Trophoblast cell (in vitro differentiated cells and primary cell): Measurements from ENCODE around the gene SENP3.

Source experiments
- DNase-seq, 2 donors: peaks; one replicate each; pipeline ENCODE4 v3.0.0-alpha.2; 2016
- H2AFZ ChIP-seq: 2 replicates; pipeline ENCODE4 v1.6.1; 2013; ENCODE audit warnings: low read length, moderate library complexity, mild to moderate bottlenecking; ENCODE audit not compliant: insufficient read depth, poor library complexity
- H2AK5ac ChIP-seq: 2 replicates; pipeline ENCODE4 v1.6.1; 2013; ENCODE audit warnings: mild to moderate bottlenecking, low read length
- H2BK120ac ChIP-seq: 2 replicates; pipeline ENCODE4 v1.6.1; 2013; ENCODE audit warnings: low read length, mild to moderate bottlenecking, moderate library complexity; ENCODE audit not compliant: insufficient read depth, poor library complexity
- H2BK12ac ChIP-seq: 2 replicates; pipeline ENCODE4 v1.6.1; 2013; ENCODE audit warnings: mild to moderate bottlenecking, low read length, moderate library complexity
- H2BK5ac ChIP-seq: 2 replicates; pipeline ENCODE4 v1.6.1; 2013; ENCODE audit warnings: low read length, low read depth, moderate library complexity, mild to moderate bottlenecking; ENCODE audit not compliant: poor library complexity
- H3K14ac ChIP-seq: 2 replicates; pipeline ENCODE4 v1.6.1; 2013; ENCODE audit warnings: mild to moderate bottlenecking, low read length
- H3K18ac ChIP-seq: 2 replicates; pipeline ENCODE4 v1.6.1; 2013; ENCODE audit warnings: mild to moderate bottlenecking, low read length
- H3K23ac ChIP-seq: 2 replicates; pipeline ENCODE4 v1.6.1; 2013; ENCODE audit warnings: low read length
- H3K27ac ChIP-seq: 2 replicates; pipeline ENCODE4 v1.5.1; 2013; ENCODE audit warnings: low read depth, mild to moderate bottlenecking, inconsistent platforms, low read length, moderate library complexity
- H3K27me3 ChIP-seq: 2 replicates; pipeline ENCODE4 v1.6.1; 2013; ENCODE audit warnings: inconsistent platforms, mild to moderate bottlenecking, low read length, moderate library complexity; ENCODE audit not compliant: insufficient read depth
- H3K36me3 ChIP-seq, 2 experiments: 1 replicate in 1 of 2; 2 replicates in 1 of 2; pipeline ENCODE4 v1.6.1; 2013; ENCODE audit warnings: low read length in 2 of 2, mild to moderate bottlenecking in 2 of 2, moderate library complexity in 1 of 2; ENCODE audit not compliant: insufficient read depth in 2 of 2, control insufficient read depth in 1 of 2
- H3K4ac ChIP-seq: 2 replicates; pipeline ENCODE4 v1.6.1; 2013; ENCODE audit warnings: low read depth, mild to moderate bottlenecking, low read length, moderate library complexity
- H3K4me1 ChIP-seq, 2 experiments: 1 replicate in 1 of 2; 2 replicates in 1 of 2; pipeline ENCODE4 v1.6.1; 2013; ENCODE audit warnings: low read length in 2 of 2, mild to moderate bottlenecking in 2 of 2, moderate library complexity in 1 of 2; ENCODE audit not compliant: insufficient read depth in 2 of 2, control insufficient read depth in 1 of 2
- H3K4me2 ChIP-seq: 2 replicates; pipeline ENCODE4 v1.6.1; 2013; ENCODE audit warnings: inconsistent platforms, mild to moderate bottlenecking, low read length, moderate library complexity
- H3K4me3 ChIP-seq: 2 replicates; pipeline ENCODE4 v1.5.1; 2013; ENCODE audit warnings: mild to moderate bottlenecking, low read depth, low read length, inconsistent platforms
- H3K79me1 ChIP-seq: one replicate; pipeline ENCODE4 v1.6.1; 2013; ENCODE audit warnings: low read length
- H3K79me2 ChIP-seq: 2 replicates; pipeline ENCODE4 v1.6.1; 2013; ENCODE audit warnings: low read length, mild to moderate bottlenecking; ENCODE audit not compliant: control insufficient read depth, insufficient read depth, poor library complexity
- H3K9ac ChIP-seq: 2 replicates; pipeline ENCODE4 v1.6.1; 2013; ENCODE audit warnings: mild to moderate bottlenecking, low read length
- H3K9me3 ChIP-seq: 2 replicates; pipeline ENCODE4 v1.6.1; 2013; ENCODE audit warnings: low read depth, mild to moderate bottlenecking, control low read depth, inconsistent platforms, low read length; ENCODE audit not compliant: insufficient read depth
- H4K12ac ChIP-seq: 2 replicates; pipeline ENCODE4 v1.6.1; 2013; ENCODE audit warnings: low read depth, mild to moderate bottlenecking, low read length, moderate library complexity
- H4K8ac ChIP-seq: 2 replicates; pipeline ENCODE4 v1.6.1; 2013; ENCODE audit warnings: low read depth, mild to moderate bottlenecking, low read length, moderate library complexity
- H4K91ac ChIP-seq: one replicate; pipeline ENCODE4 v1.6.1; 2013; ENCODE audit warnings: low read depth, mild to moderate bottlenecking, low read length, moderate library complexity
- WGBS: extraction: QIAGEN DNeasy Blood & Tissue Kit; methylation state at CpG from one replicate; pipeline ENCODE4 v1.1.7; 2013; ENCODE audit warnings: missing lambda C conversion rate; ENCODE audit not compliant: insufficient read length, insufficient coverage; ENCODE audit errors: extremely low coverage; 5-methylcytosine and 5-hydroxymethylcytosine counted together

The SENP3 gene

DNA sequence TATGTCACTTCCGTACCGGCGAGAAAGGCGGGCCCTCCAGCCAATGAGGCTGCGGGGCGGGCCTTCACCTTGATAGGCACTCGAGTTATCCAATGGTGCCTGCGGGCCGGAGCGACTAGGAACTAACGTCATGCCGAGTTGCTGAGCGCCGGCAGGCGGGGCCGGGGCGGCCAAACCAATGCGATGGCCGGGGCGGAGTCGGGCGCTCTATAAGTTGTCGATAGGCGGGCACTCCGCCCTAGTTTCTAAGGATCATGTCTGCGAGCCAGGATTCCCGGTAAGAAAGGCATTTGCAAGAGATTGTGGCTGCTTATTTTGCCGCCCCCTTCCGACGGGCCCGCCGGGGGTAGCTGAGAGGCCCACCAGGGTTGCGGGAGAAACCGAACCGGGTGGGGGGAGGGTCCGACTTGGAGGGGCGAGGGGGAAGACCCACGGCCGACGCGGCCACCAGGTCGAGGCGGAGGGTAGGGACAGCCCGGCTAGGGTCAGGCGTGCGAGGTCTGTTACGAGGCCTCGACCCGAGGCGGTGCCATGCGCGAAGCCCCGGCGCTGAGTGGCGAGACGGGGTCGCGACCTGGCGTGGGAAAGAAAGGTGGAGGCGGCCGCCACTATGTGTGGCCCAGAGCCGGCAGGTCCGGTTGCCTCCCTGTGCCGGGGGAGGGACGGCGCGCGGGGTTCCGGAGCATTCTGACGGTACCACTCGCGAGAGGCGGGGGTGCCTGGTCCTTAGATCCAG lies 11.0 kb downstream of the SENP3 start:
- Histone ChIP-seq H2BK12ac (peak overlapping the region; percentile 19), H4K91ac (peak overlapping the region; percentile 97), H3K4me3 (peak overlapping the region; percentile 99), H2AFZ (peak overlapping the region; percentile 6), H3K23ac (no peak overlapping the region), H3K9ac (peak overlapping the region; percentile 97), H2BK120ac (peak overlapping the region; percentile 64), H3K27ac (peak overlapping the region; percentile 87), H3K4ac (peak overlapping the region; percentile 99), H4K8ac (peak overlapping the region; percentile 90), H3K4me2 (peak overlapping the region; percentile 19), H3K4me1 (peaks cover 2 to 15% of the 10 kb centered on the region in 2 experiments), H3K36me3 (peaks cover 45 to 62% of the 10 kb centered on the region in 2 experiments), H4K12ac (peak overlapping the region; percentile 66), H2AK5ac (peak overlapping the region; percentile 97), H2BK5ac (peak overlapping the region; percentile 77), H3K27me3 (no peaks in the 10 kb centered on the region), H3K14ac (peak overlapping the region; percentile 98), H3K79me2 (peaks cover 14% of the 10 kb centered on the region), H3K79me1 (peaks cover 12% of the 10 kb centered on the region), H3K18ac (peak overlapping the region; percentile 93), H3K9me3 (peaks cover 2% of the 10 kb centered on the region)
- DNase-seq = peak; percentile 100
- no CpG with 5 or more reads among the region's 73 CpGs for WGBS

DNA sequence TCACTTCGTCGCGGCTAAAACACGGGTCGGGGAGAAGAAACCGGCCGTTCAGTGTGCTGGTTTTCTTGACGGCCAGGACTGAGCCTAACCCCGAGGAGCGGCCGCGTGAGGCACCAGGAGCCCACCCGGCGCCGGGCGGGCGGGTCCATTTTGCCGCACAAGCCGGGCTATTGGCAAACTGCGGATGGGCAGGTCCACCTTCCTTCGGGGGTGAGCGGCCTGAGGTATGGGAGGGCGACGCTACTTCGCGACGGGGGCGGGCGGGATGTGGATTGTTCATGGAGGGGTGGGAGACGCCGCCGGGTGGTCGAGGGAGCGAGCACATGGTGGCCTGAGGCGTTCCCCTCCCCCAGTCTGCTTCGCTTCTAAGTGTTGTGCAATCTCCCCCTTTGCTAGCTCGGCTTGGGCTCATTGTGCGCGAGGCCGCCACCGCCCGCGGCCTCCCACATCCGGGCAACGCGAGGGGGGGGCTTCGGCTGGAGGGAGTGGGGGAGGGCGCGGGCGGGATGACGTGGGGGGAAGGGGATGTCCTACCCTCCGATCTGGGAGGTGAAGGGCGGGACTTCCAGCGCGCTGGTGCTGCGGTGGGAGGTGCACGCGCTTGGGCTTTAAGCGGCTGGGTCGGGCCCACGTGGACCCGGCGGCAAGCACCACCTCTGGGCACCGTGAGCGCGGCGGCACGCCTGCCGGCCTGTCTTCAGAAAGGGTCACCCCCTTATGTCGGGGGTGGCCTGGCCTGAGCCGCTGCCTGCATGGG lies 11.8 kb downstream of the SENP3 start:
- no CpG with 5 or more reads among the region's 71 CpGs for WGBS
- H2AFZ ChIP-seq = peak overlapping the region; percentile 6

DNA sequence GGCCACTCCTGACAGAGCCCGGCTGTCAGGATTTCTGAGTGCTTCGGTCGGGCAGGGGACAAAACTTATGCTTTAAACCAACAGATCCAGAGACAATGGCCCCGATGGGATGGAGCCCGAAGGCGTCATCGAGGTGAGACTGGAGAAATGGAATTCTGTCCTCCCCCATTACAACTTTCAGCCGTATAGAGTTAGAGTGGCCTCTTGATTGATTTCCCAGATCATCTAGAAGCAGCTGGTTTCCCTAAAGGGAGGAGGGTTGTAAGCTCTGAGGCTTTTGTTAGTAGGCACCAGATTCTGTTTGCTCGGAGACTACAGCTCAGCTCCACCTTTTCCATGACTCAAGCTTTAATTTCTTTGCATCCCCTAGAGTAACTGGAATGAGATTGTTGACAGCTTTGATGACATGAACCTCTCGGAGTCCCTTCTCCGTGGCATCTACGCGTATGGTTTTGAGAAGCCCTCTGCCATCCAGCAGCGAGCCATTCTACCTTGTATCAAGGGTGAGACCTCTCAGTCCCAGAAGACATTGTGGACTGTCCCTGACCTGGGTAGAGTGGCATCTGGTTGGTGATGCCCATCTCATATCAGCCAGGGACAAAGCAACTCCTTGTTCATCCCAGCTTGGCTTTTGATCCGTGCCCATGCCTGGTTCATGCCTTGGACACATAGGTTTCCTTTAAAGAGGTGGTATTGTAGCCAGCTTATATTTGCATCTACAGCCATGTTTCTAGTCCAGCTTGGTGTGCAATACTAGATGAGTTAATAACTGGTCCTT lies 12.6 kb downstream of the SENP3 start:
- Histone ChIP-seq H3K4me2 (peak overlapping the region; percentile 89), H3K4me3 (peak overlapping the region; percentile 99), H3K4me1 (peaks cover 2 to 15% of the 10 kb centered on the region in 2 experiments), H2AFZ (no peak overlapping the region), H4K91ac (no peak overlapping the region), H3K23ac (no peak overlapping the region), H4K8ac (no peak overlapping the region), H3K14ac (no peak overlapping the region), H3K27ac (peak overlapping the region; percentile 34), H2BK120ac (no peak overlapping the region), H3K27me3 (no peaks in the 10 kb centered on the region), H3K18ac (no peak overlapping the region), H2BK5ac (no peak overlapping the region), H3K9me3 (peaks cover 2% of the 10 kb centered on the region), H3K4ac (peak overlapping the region; percentile 89), H3K36me3 (peaks cover 51 to 72% of the 10 kb centered on the region in 2 experiments), H3K79me2 (peaks cover 14% of the 10 kb centered on the region), H3K9ac (peak overlapping the region; percentile 84), H2AK5ac (no peak overlapping the region), H4K12ac (no peak overlapping the region), H3K79me1 (peaks cover 12% of the 10 kb centered on the region), H2BK12ac (no peak overlapping the region)
- no CpG with 5 or more reads among the region's 15 CpGs for WGBS
- DNase-seq = no peak

More for the DNA sequence above, 11.8 kb downstream of the SENP3 start:
- Histone ChIP-seq H2BK5ac (peak overlapping the region; percentile 77), H3K9me3 (peaks cover 2% of the 10 kb centered on the region), H3K4ac (peak overlapping the region; percentile 99), H2AK5ac (peak overlapping the region; percentile 97), H3K18ac (peak overlapping the region; percentile 93), H3K36me3 (peaks cover 51 to 68% of the 10 kb centered on the region in 2 experiments), H4K12ac (peak overlapping the region; percentile 66), H3K27me3 (no peaks in the 10 kb centered on the region), H3K4me1 (peaks cover 2 to 15% of the 10 kb centered on the region in 2 experiments), H2BK120ac (peak overlapping the region; percentile 64), H3K9ac (peak overlapping the region; percentile 97), H3K27ac (peak overlapping the region; percentile 87), H4K91ac (peak overlapping the region; percentile 97), H3K4me2 (peak overlapping the region; percentile 89), H3K79me2 (peaks cover 14% of the 10 kb centered on the region), H2BK12ac (peak overlapping the region; percentile 19), H3K4me3 (peak overlapping the region; percentile 99), H3K23ac (no peak overlapping the region), H3K14ac (peak overlapping the region; percentile 98), H3K79me1 (peaks cover 12% of the 10 kb centered on the region), H4K8ac (peak overlapping the region; percentile 90)
- peak; percentile 82 to 85 for DNase-seq

GRCh38 chr17:7575481-7575883 lies 13.8 kb downstream of the SENP3 start:
- Histone ChIP-seq H4K91ac (no peak overlapping the region), H3K4me2 (peak overlapping the region; percentile 14), H3K4ac (no peak overlapping the region), H3K4me3 (no peak overlapping the region), H3K36me3 (peaks cover 45 to 65% of the 10 kb centered on the region in 2 experiments), H2AK5ac (no peak overlapping the region), H2BK120ac (no peak overlapping the region), H3K79me1 (peaks cover 12% of the 10 kb centered on the region), H3K27ac (no peak overlapping the region), H3K27me3 (no peaks in the 10 kb centered on the region), H2BK5ac (no peak overlapping the region), H4K12ac (no peak overlapping the region), H3K79me2 (peaks cover 14% of the 10 kb centered on the region), H3K4me1 (peaks cover 2 to 15% of the 10 kb centered on the region in 2 experiments), H3K9ac (no peak overlapping the region), H3K18ac (no peak overlapping the region), H4K8ac (no peak overlapping the region), H3K9me3 (peaks cover 2% of the 10 kb centered on the region), H2AFZ (no peak overlapping the region), H2BK12ac (no peak overlapping the region), H3K14ac (no peak overlapping the region), H3K23ac (no peak overlapping the region)
- WGBS = no CpG with 5 or more reads among the region's 1 CpG
- no peak for DNase-seq
